CD4-positive, alpha-beta T cell treated with Interleukin-17A for 4 hours (primary cell): Measurements from ENCODE around the gene ASIC2.

Experiments
- DNase-seq: peaks from one replicate; pipeline ENCODE4 v3.0.0-alpha.2; 2020; ENCODE audit warnings: mixed read lengths

Gene ASIC2

DNA sequence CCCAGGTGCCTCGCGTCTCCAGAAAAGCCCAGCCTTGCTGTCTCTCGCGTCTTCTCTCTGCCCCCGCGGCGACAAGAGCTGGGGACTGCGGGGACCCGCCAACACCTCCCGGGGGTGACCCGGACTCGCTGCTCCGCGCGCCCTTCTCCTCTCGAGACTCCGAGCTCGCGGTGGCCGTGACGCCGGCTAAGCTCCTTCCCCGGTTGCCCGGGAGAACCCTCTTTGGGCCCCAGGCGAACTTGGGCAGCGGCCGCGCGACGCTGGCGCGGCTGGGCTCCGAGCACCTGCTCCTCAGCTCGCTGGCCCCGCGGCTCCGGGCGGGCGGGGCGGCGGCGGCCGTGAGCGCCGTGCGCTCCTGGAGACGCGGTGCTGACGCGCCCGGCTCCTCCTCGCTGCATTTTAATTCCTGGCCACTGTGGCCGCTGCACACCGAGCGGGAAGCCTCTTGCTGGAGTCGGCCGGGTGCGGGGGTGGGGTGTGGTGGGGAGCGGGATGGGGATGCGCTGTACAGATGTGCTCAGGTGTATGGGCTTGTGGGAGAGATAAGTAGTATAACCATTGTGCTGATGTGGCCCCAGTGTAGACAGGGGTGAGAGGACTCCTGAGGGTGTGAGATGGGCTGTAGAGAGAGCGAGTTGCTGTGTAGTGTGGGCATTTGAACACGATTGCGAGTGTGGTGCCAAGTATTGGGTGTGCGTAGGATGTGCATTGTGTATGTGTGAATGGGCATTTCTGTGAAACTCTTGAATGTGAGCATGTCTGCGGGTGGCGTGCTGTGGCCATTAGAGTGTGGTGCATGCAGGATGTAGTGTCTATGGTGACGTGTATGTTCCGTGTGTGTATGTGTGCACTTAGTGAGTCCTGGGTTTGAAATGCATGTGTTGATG is at the start of gene ASIC2:
Gene ASIC2 (minus strand): TSS at position 315 of the 887 bp plus-strand sequence.
- no peak for DNase-seq

DNA sequence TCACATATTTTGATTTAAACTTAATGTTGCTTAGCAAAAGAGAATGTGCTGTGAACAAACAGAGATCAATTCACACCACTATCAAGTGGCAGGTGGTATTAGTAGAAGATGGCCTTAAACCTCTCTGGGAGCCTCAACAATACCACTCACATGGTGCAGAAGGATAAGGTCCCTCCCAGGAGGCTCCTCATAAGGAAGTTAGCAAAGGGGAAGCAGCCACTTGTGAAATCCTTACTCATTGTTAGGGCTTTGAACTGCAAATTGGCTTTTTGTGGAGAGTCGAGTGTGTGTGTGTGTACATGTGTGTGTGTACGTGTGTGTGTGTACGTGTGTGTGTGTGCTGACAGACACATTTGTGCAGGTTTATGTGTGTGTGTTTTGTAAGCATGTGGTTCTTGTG is 48.9 kb upstream of the ASIC2 start:
- DNase-seq, result no peak

DNA sequence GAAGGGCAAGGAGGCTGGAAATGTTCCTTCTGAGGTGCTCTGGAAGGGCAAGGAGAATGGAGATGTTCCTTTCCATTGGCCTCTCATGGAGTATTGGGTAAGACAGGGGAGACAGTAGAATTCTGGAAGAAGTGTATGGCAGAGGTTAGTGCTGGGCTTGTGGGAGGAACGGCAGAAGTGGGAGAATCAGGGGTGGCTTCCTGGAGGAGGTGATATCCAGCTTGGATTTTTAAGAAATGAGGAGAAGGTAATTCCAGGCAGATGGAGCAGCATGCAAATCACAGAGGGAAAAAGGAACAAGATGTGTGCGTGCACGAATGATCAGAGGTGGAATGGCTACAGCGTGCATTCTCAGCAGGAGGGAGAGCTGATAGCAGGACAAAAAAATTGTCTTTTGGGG is 45.1 kb upstream of the ASIC2 start:
- DNase-seq, result no peak

DNA sequence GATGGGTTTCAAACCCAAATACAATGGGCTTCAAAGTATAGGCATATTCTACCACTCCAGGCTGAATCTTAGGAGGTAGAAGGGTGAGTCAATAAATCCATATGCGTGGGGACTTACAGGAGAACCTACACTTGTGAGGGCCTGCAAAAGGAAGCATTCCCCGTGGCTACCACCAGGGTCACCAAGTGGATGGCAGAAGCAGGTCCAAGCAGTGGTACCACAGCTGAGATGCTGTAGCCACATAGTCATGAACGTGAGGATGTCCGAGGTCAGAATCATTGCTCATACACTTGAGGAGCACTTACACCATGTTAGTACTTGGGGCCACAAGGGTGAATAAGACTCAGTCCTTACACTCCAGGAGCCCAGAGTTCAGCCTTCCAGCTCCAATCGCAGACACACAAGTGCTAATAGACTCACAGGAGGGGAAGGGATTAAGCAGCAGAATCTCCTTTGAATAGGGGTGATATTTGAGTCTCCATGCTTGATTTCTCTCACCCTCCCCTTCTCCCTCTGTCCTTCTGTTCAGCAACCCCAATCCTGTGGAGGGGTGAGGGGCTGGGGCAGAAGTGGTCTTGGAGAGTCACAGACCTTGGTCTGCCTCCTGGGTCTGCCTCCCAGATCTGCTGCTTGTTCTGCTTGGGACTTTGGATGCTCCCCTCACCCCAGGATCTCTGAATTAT is 42.5 kb upstream of the ASIC2 start:
- no peak for DNase-seq

DNA sequence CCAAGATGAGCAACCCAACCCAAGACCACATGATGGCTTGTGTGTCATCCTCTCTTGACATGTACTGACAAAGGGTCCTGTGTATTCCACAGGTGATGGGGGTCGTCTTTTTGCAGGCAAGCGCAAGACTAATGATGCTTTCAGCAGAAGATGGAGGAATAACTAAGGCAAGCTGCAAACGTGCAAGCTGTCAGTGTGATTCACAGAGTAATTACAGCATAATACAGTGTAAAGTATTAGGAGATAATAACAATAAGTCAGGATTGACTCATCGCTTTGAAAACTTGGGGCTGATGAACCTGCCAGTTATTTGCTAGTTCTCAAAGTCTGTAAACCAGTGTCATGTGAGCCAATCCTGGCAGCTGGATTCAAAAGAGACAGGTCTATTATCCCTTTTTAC is 41.6 kb upstream of the ASIC2 start:
- no peak for DNase-seq

DNA sequence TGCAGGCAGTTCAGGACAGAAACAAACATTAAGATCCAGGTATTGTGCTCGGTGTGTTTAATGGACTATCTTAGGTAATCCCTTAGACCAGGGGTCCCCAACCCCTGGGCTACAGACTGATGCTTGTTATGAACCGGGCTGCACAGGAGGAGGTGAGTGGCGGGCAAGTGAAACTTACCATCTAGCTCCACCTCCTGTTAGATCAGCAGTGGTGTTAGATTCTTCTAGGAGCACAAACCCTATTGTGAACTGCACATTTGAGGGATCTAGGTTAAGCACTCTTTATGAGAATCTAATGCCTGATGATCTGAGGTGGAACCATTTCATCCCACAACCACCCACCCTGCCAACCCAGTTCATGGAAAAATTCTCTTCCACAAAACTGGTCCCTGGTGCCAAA is 37.8 kb upstream of the ASIC2 start:
- DNase-seq, result no peak

DNA sequence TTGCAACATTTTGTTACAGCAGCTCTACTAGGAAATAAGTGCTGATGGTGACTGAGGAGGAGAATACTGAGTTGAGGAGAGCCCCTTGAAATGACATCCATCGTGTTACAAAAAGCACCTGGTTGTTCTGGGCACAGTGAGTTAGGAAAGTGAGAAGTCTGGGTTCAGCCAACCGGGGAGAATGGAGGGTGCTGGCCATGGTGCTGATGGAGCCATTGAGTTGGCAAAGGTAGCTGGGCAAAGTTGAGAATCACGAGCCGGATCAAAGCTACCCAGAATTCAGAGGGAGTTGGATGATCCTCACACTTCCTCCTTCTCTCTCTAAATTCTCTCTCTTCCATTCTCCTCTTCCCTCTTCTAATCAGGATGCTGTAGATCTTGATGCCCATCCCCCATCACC is 35.0 kb upstream of the ASIC2 start:
- DNase-seq, result no peak

DNA sequence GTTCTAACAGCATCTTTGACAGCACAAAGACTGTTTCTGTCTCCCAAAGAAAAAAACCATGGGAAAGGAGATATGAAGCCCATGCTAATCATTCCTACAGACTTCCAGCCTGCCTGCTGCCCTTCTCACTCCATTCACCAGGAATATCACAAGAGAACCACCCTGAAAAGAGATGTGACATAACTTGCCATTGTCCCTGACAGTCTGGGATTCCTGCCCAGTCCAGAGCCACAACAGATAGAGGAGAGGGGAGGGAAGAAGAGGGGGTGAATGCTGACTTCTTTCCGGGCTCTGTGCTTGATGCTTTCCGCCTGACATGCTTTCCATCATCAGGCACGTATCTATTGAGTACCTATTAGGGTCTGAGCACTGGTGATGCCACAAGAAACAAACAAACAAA is 31.6 kb upstream of the ASIC2 start:
- no peak for DNase-seq

DNA sequence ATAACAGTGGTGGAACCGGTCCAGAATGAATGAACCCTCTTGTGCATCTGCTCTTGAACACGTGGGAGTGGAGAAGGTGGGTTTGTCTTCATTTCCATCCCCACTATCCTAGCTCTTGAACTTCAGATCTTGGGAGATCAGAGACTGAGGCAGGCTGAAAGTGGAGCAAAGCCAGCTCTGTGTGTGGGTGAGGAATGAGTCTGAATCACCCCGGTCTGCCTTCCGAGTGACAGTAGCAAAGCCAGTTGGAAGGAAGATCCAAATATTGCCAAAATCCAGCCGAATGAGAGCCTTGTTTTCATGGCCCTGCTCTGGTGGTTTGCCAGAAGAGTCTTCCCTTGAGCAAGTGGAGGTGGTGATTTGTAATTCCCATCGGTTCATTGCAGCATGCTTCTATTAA is 29.0 kb upstream of the ASIC2 start:
- DNase-seq, result no peak

DNA sequence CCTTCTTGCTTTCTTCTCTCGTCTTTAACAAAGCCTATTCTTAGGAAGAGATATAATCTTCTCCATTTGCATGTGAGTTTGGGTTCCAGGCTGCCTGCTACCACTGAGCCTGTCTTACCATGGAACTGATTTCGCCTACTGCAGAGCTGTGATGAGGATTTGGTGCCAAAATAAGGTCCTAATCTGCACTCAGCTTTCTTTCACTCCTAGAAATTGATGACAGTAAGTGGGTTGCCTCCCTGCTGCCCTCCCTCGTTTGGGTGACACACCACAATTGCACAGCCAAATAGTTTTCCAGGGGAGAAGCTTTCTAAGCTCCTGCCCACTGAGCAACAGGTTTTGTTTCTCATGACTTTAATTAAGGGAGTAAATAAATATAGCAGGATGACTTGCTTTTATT is 25.1 kb upstream of the ASIC2 start:
- no peak for DNase-seq

DNA sequence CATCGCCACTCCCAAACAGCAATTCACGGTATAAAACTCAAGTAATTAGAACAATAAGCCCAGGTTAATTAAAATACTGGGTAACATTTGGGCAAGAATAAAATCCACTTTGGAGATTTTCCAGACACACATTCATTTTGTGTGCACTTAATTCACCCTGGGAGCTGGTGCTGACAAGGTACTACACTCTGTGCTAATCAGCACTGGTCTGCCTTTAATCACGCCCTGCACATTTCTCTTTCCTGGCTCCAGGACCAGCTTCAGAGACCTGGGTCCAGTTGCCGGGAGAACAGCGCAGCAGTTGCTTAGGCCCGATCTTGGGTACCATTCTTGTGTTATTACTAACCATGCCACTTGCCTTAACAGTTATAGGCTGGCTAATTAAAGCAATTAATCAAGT is 23.7 kb upstream of the ASIC2 start:
- no peak for DNase-seq

DNA sequence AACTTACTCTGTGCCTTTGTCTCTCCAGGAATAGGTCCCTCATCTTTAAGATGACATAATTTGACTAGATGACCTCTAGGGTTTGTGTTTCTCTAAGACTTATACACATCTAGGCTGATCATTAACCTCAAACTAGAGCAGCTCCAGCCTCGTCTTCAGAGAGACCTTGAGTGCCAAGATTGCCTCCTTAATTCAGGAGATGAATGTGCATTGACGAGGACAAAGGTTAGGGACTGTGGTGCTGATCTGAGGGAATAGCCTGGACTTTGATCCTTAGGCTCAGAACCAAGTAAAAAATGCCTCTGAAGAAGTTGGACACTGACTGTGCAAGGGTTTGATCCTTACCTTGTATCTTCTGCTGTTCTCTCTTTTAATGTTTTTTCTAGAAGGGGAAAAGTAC is 17.2 kb upstream of the ASIC2 start:
- DNase-seq, result no peak

DNA sequence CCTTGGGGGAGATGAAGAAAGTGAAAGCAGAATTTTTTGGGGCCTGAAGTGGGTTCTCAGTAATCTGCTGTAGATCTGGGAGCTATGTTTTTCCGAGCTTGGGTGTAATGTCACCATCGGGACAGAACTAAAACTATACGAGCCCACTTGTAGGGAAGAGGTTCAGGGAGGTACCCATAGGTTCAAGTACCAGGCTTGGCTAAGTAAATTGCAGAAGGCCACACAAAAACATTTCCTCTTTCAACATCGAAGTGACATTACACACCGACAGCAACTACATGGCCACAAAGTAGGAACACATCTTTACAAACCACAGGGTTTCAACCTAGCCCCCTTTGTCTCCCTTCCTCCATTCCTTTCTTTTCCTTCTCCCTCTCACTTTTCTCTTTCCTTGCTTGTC is 10.2 kb upstream of the ASIC2 start:
- DNase-seq, result no peak

DNA sequence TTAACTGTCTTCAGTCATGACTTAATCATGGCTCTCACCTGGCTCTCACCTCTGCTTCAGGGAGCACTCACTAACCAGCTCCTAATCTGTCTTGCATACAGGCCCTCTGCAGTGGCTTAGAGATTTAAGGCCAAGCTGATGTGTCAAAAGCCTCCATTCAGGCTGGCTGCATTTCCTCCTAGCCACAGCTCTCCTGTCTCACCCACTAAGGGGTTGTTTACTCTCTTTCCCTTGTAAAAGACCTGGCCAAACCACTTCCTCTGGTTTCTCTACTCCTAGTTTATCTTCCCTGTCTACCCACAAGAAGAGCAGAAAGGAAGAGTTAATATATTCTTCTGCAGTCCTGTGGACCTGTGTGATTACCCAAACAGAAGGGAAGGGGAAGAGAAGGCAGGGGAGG is 9.3 kb upstream of the ASIC2 start:
- no peak for DNase-seq

DNA sequence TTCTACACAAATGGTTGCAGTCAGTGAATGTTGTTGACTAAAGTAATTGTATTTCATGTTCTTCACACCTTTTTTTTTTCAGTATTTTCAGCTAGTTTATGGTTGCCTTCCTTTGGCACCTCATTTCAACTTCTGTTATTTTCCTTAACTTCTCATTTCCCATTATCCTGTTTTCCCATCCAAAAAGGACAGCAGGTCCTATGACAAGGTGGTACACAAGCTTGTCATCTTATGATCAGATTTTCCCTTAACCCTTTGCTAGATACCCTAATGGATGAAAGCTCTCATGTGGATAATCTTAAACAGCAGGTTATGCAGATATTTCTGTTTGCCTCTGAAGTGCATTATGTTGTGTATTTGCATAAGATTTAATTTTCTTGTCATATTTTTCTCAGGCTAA is 7.1 kb upstream of the ASIC2 start:
- DNase-seq, result no peak

DNA sequence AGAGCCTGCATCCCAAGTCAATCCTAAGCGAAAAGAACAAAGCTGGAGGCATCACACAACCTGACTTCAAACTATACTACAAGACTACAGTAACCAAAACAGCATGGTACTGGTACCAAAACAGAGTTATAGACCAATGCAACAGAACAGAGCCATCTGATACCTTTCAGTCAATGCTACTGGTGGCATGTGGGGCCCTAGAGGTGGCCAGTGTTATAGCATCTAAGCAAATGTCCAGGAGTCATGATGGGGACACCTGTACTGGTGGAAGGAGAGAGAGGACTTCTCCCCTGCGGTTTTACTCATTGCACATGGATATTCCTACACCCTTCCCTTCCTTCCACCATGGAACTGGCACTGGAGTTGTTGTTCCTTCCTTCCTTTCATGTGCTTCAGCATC is 6.0 kb upstream of the ASIC2 start:
- DNase-seq, result no peak

DNA sequence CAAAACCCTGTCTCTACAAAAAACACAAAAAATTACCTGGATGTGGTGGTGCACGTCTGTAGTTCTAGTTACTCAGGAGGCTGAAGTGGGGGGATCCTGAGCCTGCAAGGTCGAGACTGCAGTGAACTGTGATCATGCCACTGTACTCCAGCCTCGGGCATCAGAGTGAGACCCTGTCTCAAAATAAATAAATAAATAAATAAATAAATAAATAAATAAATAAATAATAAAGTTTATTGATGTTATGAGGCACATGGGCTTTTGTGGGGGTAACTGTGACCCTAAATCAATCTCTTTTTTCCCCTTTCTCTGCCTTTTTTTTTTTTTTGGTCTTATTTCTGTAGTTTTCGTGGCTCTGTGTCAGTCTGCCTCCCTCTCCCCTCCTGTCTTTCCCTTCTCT is 4.5 kb upstream of the ASIC2 start:
- DNase-seq, result no peak

DNA sequence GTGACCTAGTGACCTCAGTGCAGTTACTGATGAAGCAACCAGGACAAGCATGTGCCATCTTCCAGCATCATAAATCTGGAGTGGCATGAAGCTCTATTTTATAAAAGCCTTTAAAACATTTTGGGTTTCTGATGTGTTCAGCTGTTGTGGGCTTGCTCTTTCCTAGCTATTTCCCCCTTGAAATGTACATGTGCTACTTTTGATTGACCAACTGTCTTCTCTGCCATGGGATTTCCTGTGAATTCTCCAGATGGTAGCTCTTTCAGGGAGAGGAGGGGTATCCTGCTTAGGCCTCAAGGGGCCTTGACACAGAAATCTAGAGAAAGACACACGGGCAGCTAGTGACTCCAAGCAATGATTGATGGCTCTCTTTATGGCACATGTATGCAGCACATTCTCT is 1.9 kb upstream of the ASIC2 start:
- DNase-seq, result no peak

DNA sequence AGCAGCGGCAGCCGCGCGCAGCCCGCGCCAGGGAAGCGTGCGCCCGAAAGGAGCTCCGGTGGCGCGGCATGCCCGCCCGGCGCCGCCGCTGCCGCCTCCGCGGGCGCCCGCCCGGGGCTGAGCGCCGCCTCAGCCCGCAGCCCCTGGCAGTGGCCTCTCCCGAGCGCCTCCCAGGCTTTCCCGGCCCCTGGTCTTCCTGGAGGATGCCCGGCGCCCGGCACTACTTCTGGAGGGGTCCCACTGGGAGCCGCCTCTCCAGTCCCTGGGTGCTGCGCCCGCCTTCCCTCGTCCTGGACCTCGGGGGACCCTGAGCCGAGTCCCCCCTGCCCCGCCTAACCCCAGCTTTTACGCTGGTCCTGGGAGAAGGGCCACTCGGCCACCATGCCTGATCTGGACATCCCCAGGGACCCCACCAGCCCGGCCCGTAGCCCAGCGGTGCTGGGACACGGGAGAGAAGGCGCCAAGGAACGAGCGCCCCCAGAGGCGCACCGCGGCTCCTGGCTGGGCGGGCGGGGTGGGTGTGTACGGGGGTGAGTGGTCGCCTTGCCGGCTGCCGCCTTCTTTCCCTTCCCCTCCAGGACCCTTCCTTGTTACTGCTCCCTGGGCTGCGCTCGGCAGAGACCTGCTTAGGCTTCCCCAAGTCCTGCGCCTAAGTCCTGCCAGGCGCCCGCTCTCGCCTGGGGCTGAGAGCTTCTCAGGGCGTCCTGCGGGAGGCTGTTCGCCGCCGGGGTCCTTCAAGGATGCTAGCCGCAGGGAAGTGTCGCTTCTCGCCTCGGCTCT is 704 bp downstream of the ASIC2 start:
- no peak for DNase-seq

DNA sequence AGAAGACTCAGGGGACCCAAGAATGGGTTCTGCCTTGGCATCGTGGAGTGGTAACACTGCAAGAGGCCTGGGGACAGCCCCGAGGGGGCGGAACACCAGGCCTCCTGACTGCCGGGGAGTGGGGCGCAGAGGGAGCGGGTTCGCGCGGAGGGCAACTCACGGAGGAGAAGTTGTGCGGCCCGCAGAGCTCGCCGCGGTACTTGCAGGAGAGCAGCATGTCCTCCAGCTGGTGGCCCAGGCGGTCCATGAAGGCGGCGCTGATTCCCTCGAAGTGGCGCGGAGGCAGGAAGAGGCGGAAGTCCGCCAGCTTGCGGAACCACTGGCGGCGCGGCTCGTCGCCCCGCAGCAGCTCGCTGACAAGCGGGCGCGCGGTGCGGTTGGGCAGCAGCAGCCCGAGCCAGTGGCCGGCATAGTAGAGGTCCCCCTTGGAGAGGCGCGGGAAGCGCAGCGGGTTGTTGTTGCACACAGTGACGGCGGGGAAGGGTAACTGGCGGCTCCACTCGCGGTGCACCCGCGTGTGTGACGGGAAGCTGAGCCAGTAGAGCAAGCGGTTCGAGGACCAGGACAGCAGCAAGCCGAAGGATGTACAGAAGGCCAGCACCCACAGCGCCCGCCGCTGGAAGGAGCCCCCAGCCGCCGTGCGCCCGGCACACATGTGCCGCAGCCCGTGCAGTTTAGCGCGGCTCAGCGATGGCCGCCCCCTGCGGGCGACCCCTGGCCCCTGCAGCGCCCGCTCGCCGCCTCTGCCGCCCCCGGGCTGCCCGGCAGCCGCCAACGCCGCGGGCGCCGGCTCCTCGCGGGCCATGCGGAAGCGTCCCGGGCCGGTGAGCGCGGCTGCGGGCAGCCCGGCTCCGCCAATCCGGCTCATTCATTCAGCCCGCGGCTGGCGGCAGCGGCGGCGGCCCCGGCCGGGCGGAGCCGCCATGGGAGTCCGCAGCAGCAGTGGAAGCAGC is 1.6 kb downstream of the ASIC2 start:
- no peak for DNase-seq

DNA sequence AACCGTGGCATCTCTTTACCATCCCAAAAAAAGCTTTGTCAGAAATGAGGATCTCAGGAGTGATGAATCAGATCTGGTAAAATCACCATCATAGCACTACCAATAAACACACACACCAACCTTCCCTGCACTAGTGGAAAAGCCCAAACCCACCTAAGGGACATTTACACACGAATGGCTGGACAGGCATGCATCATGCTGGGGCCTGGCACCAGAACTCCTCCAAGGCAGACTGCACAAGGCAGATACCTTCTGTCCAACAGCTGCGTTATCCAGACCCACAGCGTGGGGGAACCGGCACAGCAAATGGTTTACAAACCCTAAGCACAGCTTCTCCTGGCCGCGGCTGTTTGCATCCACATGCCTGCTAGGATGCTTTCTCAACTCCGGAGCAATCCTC is 2.8 kb downstream of the ASIC2 start:
- no peak for DNase-seq

DNA sequence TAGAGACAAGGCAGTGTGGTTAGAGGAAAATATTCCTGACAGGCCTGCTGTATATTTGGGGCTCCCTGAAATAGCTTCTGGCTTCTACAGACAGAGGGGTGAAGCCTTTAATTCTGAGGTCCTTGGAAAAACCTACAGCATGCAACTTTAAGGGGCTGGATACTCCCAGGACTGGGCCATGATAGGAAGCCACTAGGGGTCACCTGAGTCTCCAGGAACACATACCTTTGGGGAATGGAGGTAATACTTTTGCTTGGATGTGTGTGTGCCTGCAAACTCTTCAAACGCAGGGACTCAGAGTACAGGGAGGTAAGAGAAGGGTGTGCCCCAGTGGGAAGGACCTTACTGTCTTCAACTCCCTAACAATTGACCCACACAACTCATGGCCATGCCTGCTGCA is 4.1 kb downstream of the ASIC2 start:
- no peak for DNase-seq
